ENCODE results near the gene CACNA1A. TPM values are rescaled to one million over a fixed set of nuclear protein-coding genes. Genes with fewer than 3 reads are reported as not detected.
"Not testable (repeated sequence)": the region's sequence is repeated elsewhere in the genome, so short reads cannot be mapped to it uniquely, and the experiment has no call there.

The CACNA1A gene
- 7.9 TPM for polyA plus RNA-seq (2013, experiment 1 of 2; ENCODE audit: insufficient read length)
- polyA plus RNA-seq (2013, experiment 2 of 2; ENCODE audit: insufficient read length), result 7.6 TPM

DNA sequence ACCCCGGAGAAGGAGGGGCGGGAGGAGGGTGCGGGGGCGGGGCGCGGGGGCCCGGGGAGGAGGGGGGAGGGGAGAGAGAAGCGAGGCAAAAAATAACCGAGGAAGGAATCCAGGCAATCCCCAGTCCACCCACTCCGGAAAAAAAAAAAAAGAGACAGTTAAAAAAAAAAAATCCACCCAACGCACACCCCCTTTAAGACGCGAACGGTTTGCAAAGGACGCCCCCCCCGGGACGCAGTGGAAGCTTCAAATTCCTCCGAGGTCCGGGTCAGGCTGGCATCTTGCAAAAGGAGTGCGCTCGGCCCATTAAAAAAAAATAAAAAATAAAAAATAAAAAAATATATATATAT is at the start of gene CACNA1A:
Gene CACNA1A (minus strand): TSS at position 9 of the 350 bp plus-strand sequence. CDS start 255 bp downstream, outside the sequence.
- peak; percentile 56 for DNase-seq

- DNase-seq, result no peak
Measured at GRCh38 chr19:13554506-13555240, 48.4 kb upstream of the CACNA1A start.

- no peak for DNase-seq
Measured at GRCh38 chr19:13553880-13554400, 47.7 kb upstream of the CACNA1A start.

DNA sequence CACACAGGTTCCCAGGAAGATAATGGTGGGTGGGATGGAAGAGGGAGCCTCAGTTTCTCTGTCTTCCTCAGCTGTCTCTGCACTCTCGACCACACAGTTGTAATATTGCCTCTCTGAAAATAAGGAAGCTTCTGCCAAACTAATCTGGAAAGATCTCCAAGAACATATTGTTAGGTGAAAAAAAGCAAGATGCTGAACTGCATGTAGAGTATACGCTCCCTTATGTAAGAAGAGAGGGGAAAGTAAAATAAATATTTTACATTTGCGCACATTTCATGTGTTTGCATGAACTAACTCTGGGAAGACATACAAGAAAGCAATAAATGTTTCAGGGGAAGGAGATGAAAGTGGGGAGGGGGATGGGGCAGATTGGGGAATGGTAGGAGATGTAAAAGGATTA is 41.9 kb upstream of the CACNA1A start:
- DNase-seq, result no peak

DNA sequence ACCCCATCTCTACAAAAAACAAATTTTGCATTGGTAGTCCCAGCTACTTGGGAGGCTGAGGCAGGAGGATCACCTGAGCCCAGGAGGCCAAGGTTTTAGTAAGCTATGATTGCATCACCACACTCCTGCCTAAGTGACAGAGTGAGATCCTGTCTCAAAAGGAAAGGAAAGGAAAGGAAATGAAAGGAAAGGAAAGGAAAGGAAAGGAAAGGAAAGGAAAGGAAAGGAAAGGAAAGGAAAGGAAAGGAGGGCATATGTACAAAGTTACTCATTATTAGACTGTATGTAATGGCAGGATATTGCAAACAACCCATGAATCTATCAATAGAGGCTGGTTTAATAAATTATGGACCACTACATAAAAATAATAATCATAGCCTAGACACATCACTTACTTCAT is 40.8 kb upstream of the CACNA1A start:
- DNase-seq, result no peak

- no peak for DNase-seq
Measured at GRCh38 chr19:13544423-13544822, 38.1 kb upstream of the CACNA1A start.

DNA sequence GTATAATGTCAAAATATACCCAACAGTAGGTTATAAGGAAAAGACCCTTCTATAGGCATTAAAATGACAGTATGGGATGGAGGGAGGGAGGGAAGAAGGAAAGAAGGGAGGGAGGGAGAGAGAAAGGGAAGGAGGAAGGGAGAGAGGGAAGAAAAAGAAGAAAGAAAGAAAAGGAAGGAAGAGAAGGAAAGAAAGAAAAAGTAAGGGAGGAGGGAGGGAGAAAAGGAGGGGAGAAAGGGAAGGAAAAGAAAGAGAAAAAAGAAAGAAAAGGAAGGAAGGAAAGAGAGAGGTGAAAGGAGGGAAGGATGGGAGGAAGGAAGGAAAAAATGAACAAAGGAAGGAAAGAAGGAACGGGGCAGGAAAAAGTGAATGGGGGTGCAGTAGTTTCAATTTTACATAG is 35.3 kb upstream of the CACNA1A start:
- DNase-seq, result no peak

- DNase-seq, result no peak
Measured at GRCh38 chr19:13539332-13539731, 33.1 kb upstream of the CACNA1A start.

DNA sequence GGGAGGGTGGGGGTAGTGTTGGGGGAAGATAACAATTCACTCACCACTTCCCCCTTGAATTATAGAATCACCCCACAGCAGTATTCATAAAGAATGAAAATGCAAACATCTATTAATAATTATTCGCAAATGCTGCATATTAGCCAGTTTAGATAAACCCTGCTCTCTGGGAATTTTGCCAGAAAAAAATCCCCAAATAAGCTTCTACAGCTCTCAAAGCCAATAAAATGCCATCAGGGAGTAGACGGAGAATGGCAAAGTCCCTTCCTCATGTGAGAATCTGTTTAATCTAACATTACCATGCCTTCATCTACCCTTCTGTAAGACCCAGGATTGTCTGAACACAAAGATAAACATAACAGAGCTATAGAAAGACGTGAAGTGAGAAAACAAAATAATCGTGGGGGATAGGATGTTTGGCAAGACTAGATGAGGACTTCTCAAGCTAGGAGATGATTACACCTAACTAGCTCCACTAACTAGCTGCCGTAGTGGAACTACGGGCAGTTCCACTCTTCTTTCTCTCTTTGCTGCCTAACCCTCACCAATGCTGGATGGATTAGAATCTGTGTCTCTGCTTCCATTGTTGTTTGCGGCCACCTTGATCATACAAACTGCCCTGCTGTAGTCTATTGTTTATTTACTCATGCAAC is 32.4 kb upstream of the CACNA1A start:
- DNase-seq, result no peak

- no peak for DNase-seq
Measured at GRCh38 chr19:13537454-13537853, 31.2 kb upstream of the CACNA1A start.

GRCh38 chr19:13530720-13531119 is 24.4 kb upstream of the CACNA1A start:
- no peak for DNase-seq

DNA sequence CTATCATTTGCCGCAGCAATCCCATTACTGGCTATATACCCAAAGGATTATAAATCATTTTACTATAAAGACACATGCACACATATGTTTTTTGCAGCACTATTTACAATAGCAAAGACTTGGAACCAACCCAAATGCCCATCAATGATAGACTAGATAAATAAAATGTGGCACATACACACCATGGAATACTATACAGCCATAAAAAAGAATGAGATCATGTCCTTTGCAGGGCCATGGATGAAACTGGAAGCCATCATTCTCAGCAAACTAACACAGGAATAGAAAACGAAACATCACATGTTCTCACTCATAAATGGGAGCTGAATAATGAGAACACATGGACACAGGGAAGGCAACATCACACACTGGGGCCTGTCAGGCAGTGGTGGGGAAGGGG is 23.4 kb upstream of the CACNA1A start:
- not testable (repeated sequence) for DNase-seq

DNA sequence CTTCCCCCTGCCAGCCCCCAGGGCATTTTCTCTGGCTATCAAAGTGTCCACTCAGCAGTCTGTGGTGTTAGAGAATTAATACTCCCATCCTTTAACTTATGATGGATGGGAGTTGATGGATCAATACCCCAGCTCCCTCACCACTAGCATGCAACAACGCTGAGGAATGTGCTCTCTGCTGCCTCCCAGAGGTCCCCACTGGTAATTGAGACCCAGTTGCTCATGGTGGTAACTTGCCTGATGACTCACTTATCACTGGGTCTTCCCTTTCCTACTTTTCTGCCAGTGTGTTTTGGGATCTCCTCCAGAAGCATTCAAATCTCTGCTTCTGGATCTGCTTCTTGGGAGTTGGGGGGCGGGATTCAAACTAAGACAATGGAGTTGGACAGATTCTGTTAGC is 20.3 kb upstream of the CACNA1A start:
- DNase-seq, result peak; percentile 19

- peak; percentile 31 for DNase-seq
Measured at GRCh38 chr19:13521066-13521465, 14.8 kb upstream of the CACNA1A start.

GRCh38 chr19:13511947-13512346 is 5.7 kb upstream of the CACNA1A start:
- DNase-seq, result no peak

DNA sequence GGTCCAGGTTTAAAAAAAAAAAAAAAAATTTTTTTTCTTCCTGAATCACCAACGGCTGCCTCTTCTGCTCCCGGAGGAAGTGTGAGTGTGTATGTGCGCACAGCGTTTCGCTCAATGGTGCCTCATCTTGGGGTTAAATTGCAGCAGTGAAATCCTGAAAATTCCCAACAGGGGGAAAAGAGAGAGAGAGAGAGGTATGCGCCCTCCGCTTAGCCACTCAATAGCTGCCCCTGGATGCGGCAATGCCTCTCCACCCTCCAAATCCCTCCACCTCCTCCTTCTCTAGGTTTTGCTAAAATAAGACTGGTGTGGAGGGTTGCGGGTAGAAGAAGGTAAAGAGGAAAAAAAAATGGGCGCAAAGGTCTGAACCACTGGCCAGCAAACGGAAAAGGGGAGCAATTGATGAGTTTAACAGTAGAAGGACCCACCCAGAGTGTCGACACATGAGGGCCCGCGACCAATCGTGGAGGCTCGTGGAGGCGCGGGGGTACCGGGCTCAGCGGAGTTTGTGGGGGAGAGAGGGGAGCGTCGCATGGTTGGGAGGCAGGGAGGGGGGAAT is 853 bp upstream of the CACNA1A start:
- peak; percentile 58 for DNase-seq

- peak; percentile 30 for DNase-seq
Measured at GRCh38 chr19:13505761-13506470, 363 bp downstream of the CACNA1A start.

DNA sequence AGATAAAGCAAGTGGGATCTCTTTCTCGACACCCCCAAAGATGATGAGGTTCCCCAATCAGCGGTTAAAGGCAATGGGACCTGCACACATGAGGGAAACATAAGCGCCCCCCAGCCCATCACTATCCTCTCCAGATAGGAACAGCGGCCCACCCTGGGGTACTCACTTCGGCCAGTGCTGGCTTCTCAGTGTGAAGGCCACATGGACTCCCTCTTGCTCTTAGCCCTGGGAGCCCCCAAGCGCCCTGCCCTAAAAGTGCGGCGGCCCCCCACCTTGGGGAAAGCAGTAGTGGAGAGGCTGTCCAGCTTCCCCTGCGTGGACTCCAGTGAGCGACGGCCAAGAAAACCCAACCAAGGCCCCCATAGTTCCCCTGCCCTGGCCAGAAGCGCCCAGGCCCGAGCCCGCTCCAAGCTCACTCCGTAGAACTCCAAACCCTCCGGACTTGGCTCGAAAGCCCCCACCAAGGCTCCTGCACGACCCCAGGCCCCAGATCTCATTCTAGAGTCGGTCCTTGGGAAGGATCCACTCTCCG is 1.0 kb downstream of the CACNA1A start:
- DNase-seq, result no peak

GRCh38 chr19:13503570-13504235 is 2.6 kb downstream of the CACNA1A start:
- DNase-seq, result no peak

DNA sequence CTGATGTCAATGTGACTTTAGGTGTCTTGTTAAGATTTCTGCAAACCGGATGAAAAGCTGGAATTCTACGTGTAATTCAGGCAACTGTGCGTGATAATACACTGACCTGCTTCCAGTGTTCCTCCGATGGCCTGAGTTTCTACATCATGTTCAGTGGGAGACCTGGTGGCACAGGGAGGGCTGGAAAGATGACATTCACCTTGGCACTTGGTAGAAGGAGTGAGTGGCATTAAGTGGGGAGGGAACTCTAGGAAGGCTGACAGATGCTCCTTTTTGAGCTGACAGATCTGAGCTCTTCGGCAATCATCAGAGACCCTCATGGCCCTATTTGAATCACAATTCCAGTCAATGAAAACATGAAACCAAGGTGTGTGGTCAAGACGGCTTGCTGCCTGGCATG is 4.0 kb downstream of the CACNA1A start:
- DNase-seq, result no peak

DNA sequence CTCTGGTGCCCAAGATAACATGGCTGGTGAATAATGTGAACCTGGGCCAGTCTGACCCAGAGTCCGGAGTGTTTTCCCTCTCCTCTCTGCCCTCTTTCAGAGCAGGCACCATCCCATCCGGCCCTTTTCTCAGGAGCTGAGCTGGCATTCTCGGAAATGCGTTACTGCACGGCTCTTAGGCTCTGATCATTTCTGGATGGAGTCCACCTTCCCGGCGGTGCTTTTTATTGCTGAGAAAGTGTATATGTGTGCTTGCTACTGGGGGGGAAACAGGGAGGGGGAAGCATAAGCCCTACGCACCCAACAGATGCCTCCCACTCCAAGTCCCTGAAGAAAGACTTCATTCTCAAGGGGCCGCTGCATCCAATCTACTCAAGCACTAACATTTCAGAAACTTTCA is 6.6 kb downstream of the CACNA1A start:
- DNase-seq, result no peak
